Gastroesophageal sphincter (tissue), 3 donors: ENCODE data around the gene ZDHHC17.

Experiments used
- CTCF ChIP-seq, 4 experiments: fragments of 200-600 bp in 2 of 4; fragments of 450-650 bp in 2 of 4; sonication (generic) in 1 of 4; IDR thresholded peaks; one replicate each; pipeline ENCODE4 v1.5.1; 2017 to 2019; ENCODE audit warnings: antibody characterized with exemption in 4 of 4, mild to moderate bottlenecking in 2 of 4, moderate library complexity in 2 of 4
- POLR2A ChIP-seq, 2 donors: fragments of 450-650 bp; IDR thresholded peaks; one replicate each; pipeline ENCODE4 v1.6.1; 2017; ENCODE audit warnings: antibody characterized with exemption in 2 of 2, mild to moderate bottlenecking in 2 of 2, moderate library complexity in 1 of 2

DNA sequence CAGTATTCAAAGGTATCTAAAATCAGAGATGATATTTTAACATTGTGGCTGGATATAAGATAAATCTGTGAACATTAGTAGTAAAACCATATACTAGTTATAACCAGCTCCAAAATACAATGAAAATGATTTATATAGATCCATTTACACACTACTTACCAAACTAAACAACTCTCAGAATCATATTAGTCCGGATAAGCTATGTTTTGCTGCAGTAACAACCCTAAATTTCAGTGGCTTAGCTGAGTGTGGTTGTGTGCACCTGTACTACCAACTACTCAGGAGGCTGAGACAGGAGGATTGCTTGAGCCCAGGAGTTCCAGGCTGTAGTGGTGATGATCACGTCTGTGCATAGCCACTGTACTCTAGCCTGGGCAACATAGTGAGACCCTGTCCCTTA lies 23.8 kb downstream of the ZDHHC17 start:
- TF ChIP-seq CTCF (IDR thresholded peaks at IDR 0.05) (no peak), POLR2A (IDR thresholded peaks at IDR 0.05) (no peak)
